ENCODE data around the gene HOXD8.

Gene HOXD8

DNA sequence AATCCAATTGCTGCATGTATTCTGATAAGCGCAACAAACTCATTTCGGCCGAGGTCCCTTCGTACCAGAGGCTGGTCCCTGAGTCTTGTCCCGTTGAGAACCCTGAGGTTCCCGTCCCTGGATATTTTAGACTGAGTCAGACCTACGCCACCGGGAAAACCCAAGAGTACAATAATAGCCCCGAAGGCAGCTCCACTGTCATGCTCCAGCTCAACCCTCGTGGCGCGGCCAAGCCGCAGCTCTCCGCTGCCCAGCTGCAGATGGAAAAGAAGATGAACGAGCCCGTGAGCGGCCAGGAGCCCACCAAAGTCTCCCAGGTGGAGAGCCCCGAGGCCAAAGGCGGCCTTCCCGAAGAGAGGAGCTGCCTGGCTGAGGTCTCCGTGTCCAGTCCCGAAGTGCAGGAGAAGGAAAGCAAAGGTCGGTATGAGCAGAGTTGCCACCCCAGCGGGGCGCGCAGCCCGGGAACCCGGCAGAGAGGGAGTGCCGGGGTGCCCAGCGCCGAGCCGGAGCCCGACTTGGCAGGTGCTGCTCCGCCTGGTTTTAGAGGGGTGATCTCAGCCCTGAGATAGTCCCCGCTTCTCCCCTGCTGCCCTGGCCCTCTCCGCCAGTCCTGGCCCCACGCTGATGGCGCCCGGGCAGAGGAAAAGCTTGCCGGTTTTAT lies 12.2 kb upstream of the HOXD8 start:
- no peak for DNase-seq

DNA sequence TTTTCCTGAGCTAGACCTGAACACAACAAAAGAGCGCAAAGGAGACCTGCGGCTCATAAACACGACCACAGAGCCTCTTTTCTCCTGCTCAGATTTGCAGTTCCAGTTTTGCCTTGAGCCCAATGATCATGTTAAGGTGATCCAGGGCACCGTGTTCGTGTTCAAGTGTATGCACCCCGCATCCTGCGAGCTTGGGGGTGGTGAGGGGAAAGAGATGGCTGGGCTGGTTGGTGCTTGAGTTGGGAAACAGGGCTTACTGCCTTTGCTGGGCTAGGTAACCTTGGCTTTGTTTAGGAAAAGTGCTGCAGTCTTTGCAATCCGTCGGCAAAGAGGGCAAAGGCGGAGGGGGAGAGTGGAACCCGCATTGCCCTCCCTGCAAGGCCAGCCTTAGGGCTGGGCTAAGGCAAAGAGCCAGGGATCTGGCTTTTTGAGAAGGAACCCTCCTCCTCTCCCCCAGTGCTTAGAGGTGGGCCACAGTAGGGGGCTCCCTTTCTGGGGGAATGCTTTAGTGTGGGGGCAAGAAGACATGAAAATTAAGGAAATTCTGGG lies 11.6 kb upstream of the HOXD8 start:
- no peak for DNase-seq

DNA sequence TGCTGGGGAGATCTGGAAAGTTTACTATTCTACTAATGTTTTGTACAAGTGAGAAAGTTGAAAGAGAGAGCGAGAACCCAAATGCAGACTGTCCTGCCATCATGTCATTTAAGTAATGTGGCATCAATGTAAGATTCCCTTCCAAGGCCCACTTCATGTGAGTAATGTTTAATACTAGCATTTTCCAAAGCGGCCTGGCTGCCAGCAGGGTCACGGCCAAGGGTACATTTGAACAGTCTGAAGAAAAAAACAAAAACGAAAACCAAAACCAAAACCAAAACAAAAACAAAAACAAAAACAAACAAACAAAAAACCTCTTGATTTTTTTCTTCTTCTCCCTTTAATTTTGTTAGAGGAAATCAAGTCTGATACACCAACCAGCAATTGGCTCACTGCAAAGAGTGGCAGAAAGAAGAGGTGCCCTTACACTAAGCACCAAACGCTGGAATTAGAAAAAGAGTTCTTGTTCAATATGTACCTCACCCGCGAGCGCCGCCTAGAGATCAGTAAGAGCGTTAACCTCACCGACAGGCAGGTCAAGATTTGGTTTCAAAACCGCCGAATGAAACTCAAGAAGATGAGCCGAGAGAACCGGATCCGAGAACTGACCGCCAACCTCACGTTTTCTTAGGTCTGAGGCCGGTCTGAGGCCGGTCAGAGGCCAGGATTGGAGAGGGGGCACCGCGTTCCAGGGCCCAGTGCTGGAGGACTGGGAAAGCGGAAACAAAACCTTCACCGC lies 10.7 kb upstream of the HOXD8 start:
- DNase-seq = no peak

DNA sequence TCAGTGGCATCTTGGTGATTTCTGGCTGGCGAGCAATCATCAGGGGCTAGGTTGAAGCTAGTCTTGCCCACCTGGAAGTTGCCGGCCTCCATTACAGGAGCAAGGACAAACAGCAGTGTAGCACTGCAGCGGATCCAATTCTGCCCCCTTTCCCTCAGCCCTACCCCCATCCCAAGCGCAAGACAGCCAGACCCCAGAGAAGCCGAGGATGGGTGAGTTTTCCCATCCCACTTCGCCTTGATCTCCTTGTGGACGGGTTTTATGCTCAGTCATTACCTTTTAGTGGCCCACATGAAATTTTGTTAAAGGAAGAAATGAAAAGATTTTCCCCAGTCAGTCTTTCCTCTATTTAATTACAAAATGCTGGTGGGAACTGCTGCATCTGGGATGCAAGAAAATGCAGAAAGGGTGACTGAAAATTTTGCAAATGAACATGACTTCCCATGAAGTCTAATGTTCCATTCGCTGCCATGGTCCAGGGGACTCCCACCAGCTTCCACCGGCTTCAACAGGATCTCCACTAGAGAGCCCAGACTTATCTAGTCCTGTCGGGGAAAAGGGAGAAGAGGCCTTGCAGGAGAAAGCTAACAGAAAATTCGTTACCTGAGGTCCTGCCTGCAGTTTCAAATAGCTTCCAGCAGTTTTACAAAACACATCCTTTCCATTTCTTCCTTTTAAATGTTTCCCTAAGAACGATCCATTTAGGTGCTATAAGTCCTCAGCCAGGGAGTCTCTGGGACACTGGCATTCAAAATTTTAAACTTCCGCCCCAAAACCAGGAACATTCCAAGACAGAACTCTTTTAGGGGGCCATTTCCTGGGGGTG lies 8.9 kb upstream of the HOXD8 start:
- DNase-seq = no peak

DNA sequence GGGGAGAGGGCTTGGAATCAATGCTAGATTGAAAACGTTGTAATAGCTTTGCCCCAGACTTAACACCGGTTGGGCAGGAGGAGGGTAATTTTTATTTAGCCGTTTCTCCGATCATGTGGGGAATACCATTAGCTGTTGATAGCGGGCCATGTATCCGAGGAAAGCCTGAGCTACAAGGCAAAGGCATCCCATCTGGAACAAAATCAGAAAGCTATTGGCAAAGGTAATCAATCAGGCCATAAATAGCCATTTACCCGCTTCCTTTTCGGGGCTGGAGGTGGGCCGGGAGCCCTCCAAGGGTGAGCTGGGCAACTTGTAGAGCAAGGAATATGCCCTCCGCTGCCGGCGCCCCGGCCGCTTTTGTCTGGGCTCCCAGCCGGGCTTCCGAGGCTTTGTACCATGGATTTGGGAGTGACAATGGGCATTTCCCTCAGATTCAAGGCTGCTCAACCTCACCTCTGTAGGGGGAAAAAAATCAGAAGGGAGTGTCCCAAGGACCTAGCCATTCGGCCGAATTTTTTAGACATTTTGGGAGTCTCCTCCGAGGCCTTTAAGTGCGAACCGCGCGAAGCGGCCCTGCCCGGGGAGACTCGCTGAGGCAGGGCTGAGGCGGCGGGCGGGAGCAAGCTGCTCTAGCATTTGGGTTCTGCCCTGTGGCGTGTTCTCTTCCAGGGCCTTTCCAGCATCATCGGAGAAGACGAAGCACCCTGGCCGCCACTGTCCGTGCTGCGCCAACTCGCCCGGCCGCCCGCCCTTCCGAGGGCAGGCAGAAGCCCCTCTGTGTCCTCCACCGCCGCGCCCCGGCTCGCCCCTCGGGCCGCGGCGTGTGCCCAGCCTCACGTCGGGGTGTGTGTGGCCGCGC lies 8.1 kb upstream of the HOXD8 start:
- DNase-seq = no peak

DNA sequence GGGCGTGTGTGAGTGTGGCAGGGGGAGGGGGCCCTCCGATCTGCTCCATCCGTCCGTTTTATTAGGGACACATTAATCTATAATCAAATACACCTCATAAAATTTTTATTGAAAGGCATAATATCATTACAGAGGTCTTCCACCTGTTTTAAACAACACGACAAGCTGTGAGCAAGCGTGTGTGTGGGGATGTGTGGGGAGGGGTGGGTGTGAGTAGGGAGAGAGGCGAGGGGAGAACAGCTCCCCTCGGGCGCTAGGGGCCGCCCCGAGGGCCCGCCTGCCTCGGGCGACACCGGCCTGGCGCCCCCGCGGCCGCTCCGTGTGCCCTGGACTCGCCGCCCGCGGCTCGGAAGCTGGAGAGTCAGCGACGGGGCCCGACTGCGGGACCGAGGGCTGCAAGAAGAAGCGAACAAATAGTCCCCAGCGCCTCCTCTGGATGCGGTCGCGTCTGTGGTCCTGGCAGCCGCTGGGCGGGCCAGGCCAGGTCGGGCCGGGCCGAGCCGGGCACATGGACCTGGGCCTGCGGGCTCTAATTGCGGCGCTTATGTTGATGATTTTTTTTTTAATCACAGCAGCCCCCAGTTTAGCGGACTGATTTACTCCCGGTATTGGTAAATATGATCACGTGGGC lies 7.3 kb upstream of the HOXD8 start:
- DNase-seq = no peak

DNA sequence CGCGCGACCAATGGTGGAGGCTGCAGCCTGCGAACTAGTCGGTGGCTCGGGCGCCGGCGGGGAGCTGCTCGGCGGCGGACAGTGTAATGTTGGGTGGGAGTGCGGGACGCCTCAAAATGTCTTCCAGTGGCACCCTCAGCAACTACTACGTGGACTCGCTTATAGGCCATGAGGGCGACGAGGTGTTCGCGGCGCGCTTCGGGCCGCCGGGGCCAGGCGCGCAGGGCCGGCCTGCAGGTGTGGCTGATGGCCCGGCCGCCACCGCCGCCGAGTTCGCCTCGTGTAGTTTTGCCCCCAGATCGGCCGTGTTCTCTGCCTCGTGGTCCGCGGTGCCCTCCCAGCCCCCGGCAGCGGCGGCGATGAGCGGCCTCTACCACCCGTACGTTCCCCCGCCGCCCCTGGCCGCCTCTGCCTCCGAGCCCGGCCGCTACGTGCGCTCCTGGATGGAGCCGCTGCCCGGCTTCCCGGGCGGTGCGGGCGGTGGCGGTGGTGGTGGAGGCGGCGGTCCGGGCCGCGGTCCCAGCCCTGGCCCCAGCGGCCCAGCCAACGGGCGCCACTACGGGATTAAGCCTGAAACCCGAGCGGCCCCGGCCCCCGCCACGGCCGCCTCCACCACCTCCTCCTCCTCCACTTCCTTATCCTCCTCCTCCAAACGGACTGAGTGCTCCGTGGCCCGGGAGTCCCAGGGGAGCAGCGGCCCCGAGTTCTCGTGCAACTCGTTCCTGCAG lies 6.7 kb upstream of the HOXD8 start, which contains the start of gene HOXD9:
Gene HOXD9 (plus strand): TSS at position 37 of the 728 bp plus-strand sequence. CDS start 50 bp downstream, at position 87.
- no peak for DNase-seq

DNA sequence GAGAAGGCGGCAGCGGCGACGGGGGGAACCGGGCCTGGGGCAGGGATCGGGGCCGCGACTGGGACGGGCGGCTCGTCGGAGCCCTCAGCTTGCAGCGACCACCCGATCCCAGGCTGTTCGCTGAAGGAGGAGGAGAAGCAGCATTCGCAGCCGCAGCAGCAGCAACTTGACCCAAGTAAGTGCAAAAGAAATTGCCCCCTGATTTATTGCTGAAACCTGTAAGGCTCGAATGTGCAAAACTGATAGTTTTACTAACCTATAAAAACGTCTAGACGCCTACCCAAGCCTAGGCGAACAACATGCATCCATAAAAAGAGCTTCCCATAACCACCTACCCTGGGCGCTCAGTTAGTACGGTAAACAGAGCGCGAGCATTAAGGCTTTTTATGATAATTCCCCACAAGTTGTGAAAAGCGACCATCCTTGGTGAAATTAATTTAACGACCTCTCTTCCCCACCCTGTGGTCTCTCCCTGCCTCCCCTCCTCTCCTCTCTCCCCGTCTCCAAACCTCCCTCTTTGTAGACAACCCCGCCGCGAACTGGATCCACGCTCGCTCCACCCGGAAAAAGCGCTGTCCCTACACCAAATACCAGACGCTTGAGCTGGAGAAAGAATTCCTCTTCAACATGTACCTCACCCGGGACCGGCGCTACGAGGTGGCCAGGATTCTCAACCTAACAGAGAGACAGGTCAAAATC lies 5.9 kb upstream of the HOXD8 start:
- DNase-seq = no peak

DNA sequence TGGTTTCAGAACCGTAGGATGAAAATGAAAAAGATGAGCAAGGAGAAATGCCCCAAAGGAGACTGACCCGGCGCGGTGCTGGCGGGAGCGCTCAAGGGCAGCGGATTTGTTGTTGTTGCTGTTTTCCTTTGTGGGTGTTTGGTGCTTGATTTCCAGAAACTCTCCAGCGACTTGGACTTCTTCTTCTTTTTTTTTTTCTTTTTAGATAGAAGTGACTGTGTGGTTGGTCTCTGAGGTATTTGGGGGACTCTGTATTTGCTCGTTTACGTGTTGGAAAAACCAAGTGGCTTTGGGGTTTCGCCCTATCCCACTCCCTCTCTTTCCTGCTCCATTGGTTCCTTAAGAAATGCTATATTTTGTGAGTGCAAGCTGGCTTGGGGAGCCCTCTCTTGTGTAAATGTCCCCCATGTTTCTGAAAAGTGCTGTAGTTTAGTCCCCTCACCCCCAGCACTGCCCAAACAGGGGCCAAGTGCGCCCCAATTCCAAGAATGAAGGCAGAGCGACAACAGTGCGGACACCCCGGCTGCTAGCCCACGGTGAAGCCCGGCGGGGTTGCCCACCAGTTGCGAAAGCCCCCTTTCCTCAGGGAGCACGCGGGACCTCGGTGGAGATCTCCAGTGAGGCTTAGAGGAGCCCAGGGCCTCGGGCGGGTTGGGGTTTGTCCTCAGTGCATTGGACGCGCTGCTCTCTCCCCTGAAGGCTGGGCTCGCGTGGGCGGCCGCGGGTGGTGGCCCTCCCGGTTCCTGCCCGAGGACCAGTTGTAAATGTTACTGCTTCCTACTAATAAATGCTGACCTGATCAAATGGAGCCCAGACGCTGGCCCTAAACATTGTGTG lies 5.2 kb upstream of the HOXD8 start:
- DNase-seq = no peak

DNA sequence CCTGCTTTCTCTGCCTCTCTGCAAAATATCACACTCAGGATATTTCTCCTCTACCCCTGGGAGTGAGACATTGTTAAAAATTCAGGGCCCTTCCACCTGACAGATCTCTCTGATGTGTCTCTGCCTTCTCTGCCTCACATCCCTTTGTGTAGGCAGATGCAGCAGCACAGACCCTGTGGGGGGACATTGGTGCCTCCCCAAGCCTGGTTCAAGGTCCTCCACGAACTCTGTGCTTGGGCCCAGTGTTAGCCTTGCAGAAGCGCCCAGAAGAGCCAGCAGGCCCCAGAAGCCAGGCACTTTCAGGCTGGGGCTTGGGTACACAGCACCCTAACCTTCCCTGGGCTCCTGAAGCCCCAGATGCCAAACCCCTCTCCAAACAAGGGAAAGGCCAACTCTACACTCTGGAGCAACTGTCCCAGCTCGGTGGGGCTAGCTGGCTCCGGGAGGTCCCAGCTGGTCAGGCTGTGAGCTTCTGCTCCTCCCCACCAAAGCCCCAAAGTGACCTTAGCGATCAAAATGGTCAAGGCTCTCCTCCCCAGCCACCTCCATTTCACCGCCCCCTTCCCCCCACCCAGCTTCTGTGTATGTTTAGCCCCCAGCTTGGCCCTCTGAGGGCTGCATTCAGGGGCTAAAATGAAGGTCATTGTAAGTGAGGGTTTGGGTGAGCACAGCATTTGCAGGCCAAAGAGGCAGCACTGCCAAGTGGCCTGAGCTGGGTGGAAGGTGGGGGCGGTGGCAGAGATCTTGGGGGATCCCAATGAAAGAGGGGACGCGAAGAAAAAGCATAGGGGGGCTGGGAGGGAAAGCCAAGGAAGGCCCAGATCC lies 4.3 kb upstream of the HOXD8 start:
- no peak for DNase-seq

DNA sequence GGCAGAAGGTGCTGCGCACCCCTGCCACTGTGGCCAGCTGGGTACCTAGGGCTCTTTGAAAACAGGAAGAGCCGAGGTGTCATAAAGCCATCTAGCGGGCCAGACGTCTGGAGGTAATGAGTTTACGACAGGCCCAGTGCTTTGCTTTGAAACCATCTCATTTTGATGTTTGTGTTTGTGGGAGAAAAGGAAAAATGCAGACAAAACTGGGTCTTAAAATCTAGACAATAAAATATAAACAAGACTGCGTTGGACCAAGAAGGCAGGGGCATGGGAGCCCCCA lies 3.8 kb upstream of the HOXD8 start:
- no peak for DNase-seq

DNA sequence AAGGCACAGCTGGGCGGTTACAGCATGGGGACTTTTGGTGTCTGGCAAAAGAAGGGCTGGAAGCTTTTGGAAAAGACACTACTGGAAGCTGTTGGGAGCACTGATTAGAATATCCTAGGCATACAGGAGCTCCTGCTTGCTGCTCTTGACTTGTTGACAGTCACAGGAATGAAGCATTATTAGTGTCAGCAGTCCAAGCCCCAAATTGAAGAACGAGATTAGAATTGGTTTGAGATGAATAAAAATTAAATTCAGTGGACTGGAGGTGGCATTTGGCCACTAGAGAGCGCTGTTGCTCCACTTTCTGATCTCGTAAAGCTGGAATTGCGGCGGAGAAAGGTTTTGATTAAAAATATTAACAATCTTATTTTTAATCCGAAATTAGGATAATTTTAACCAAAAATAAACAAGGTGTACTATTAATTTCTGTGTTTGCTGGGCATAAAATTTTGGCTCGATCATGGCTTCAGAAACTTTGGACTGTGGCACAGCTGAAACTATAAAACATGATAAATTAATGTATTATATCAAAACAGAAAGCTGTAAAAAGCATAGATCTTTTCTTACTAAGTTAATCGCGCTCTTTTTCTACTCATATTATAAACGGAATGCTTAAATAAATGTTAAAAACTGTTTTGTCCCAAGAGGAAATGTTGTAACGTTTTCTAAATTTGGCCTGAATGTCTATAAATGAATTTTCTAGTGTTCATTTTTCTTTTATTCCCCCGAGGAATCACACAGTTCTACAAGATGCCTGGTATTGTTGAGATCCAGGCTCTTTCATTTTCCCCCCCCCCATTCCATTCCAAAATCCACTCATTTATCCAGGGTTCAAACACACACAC lies 2.4 kb upstream of the HOXD8 start:
- peak; percentile 63 to 74 for DNase-seq

DNA sequence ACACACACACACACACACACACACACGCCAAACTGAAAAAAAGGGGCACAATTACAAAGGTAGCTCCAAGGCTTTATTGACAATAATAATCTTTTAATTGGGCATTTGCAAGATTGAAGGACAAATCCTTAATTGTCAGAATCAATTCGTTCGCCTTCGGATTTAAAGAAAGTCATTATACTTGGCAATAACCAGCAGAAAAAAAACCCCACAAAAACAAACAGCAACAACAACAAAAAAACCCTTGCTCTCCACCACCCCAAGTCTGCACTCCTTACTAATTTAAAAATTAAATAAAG lies 1.8 kb upstream of the HOXD8 start:
- DNase-seq = no peak

DNA sequence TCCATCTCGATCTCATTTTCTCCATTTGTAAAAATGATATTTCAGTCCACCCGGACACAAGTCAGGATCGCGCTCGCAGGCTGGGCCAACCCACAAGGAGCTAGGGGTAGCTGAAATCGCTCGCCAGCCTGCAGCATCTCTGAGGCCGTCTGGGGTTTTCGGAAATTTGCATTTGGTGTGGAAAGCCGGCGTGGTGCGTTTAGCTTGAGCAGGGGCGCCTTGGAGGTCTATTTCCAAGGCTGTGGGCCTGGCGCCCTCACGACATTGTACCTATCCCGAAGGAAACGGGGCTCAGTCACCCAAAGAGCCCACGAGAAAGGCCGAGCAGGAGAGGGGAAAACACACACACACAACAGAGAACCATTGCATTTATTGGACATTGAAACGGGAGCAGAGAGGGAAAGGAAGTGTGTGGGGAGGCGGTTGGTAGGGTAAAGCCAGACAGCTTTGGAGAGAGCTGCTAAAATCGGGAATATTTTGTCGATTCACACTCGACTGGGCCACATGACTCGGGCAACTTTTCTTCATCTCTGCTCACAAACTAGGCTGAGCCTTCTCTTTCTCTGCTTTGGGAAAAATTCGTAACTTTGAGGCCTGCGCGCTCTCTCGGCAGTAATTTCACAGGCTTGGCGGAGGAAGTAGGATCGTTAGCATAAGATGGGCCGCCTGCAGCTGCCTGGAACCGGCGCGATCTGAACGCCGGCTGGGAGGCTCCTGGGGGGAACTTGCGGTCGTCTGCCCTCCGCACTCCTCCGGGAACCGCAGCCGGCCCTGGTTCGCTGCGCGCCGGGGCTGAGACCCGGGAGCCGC lies 1.1 kb upstream of the HOXD8 start:
- no peak for DNase-seq

DNA sequence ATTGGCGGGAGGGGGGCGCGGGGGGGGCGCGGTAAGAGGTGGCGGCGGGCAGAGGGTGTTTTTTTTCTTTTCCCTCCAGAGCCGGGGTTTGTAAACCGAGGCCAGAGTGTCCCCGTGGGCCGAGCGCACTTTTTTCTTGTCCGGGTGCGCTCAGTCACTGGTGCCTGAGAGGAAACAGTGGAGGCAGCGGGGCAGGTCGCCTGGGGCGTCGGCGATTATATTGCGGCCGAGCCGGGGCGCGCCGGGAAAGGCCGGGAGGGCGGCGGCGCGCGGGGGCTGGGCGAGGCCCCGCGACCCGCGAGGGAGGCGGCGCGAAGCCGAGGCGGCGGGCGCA lies 275 bp downstream of the HOXD8 start:
- DNase-seq = no peak

DNA sequence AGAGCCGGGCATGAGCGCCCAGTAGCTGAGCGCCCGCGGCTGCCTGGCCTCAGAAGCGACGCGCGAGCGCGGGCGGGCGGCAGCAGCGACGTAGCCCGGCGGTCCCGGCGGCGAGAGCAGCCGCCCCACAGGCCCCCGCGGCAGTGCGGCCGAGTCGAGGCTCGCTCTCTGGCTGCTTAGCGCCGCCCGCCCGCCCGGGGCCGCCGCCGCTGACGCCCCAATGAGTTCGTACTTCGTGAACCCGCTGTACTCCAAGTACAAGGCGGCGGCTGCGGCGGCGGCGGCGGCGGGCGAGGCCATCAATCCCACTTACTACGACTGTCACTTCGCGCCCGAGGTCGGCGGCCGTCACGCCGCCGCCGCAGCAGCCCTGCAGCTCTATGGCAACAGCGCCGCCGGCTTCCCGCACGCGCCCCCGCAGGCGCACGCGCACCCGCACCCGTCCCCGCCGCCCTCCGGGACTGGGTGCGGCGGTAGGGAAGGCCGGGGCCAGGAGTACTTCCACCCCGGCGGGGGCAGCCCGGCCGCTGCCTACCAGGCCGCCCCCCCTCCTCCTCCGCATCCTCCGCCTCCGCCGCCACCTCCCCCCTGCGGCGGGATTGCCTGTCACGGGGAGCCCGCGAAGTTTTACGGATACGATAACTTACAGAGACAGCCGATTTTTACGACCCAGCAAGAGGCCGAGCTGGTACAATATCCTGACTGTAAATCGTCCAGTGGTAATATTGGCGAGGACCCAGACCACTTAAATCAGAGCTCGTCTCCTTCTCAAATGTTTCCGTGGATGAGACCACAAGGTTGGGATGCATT lies 847 bp downstream of the HOXD8 start:
- no peak for DNase-seq

All from activated CD4-positive, alpha-beta T cell treated with anti-CD3 and anti-CD28 coated beads, Interleukin-2, amount 50 U/mL, for 4 hours (primary cell).